ENCODE data around the gene ARSB. TPM values are rescaled to one million over a fixed set of nuclear protein-coding genes. Genes with fewer than 3 reads are reported as not detected.

The ARSB gene
- total RNA-seq, 1 experiment from 2014 or later = 8.4 TPM

GRCh38 chr5:78756858-78757257 lies 228.3 kb downstream of the ARSB start:
- peaks cover 39% of the 10 kb centered on the region for H3K4me1 ChIP-seq (replicated peaks; ENCODE audit: insufficient read depth)
- intact Hi-C loops (cut with micrococcal nuclease; ENCODE audit: unreplicated experiment) = no loop called here
- H3K4me2 ChIP-seq = no peak overlapping the region

GRCh38 chr5:78755822-78756429 lies 229.2 kb downstream of the ARSB start:
- DNase-seq = peak in 1 of 2 experiments; percentile 81
- intact Hi-C loops (cut with micrococcal nuclease; ENCODE audit: unreplicated experiment) = no loop called here
- CTCF ChIA-PET = no interaction called here
- Histone ChIP-seq H3K9me2 (ENCODE audit: insufficient read depth) (no peaks in the 10 kb centered on the region), H2AFZ (no peak overlapping the region), H3K4me3 (no peak overlapping the region), H3K27me3 (ENCODE audit: insufficient read depth, low read depth) (no peaks in the 10 kb centered on the region), H3K27ac (peak overlapping the region; percentile 46), H3K36me3 (ENCODE audit: low read depth) (no peaks in the 10 kb centered on the region), H3K9me3 (ENCODE audit: insufficient read depth, low read depth) (no peaks in the 10 kb centered on the region; the same call in 1 of the 2 replicates), H4K20me1 (ENCODE audit: insufficient read depth) (no peaks in the 10 kb centered on the region), H3F3A (ENCODE audit: insufficient read depth, low read depth) (peaks cover 17% of the 10 kb centered on the region; the same call in 1 of the 2 replicates), H3K4me1 (replicated peaks; ENCODE audit: insufficient read depth) (peaks cover 39% of the 10 kb centered on the region), H3K4me2 (peak overlapping the region; percentile 45; the same call in 1 of the 2 replicates), H3K79me2 (ENCODE audit: low read depth) (no peaks in the 10 kb centered on the region)
- TF ChIP-seq CTCF (conservative IDR thresholded peaks at IDR 0.05) (no peak), EZH2 (IDR thresholded peaks at IDR 0.05; ENCODE audit: low read depth) (no peak)
- POLR2A ChIA-PET (ENCODE audit: unreplicated experiment) = interaction anchor here (0.7 kb wide), 1 partner anchor 708 kb away, joined by 4 read pairs; no protein-coding TSS in a partner anchor
- no TSS peak for BruUV-seq (replicated peaks)

More at GRCh38 chr5:78756858-78757257, 228.3 kb downstream of the ARSB start:
- Histone ChIP-seq H3K27ac (no peak overlapping the region), H3K79me2 (ENCODE audit: low read depth) (no peaks in the 10 kb centered on the region), H2AFZ (no peak overlapping the region), H3K36me3 (ENCODE audit: low read depth) (no peaks in the 10 kb centered on the region), H4K20me1 (ENCODE audit: insufficient read depth) (no peaks in the 10 kb centered on the region), H3F3A (ENCODE audit: insufficient read depth, low read depth) (peaks cover 17% of the 10 kb centered on the region; the same call in 1 of the 2 replicates), H3K4me3 (no peak overlapping the region), H3K27me3 (ENCODE audit: insufficient read depth, low read depth) (no peaks in the 10 kb centered on the region), H3K9me2 (ENCODE audit: insufficient read depth) (no peaks in the 10 kb centered on the region), H3K9me3 (ENCODE audit: insufficient read depth, low read depth) (no peaks in the 10 kb centered on the region; the same call in 1 of the 2 replicates)
- POLR2A ChIA-PET (ENCODE audit: unreplicated experiment) = no interaction called here
- TF ChIP-seq CTCF (conservative IDR thresholded peaks at IDR 0.05) (no peak), EZH2 (IDR thresholded peaks at IDR 0.05; ENCODE audit: low read depth) (no peak)
- DNase-seq = no peak
- no TSS peak for BruUV-seq (replicated peaks)
- CTCF ChIA-PET = no interaction called here

GRCh38 chr5:78754655-78755054 lies 230.5 kb downstream of the ARSB start:
- H3K4me1 ChIP-seq (replicated peaks; ENCODE audit: insufficient read depth) = peaks cover 39% of the 10 kb centered on the region
- H3K36me3 ChIP-seq (ENCODE audit: low read depth) = no peaks in the 10 kb centered on the region
- no peaks in the 10 kb centered on the region for H3K9me2 ChIP-seq (ENCODE audit: insufficient read depth)
- BruUV-seq (replicated peaks) = no TSS peak
- TF ChIP-seq CTCF (conservative IDR thresholded peaks at IDR 0.05) (no peak), EZH2 (IDR thresholded peaks at IDR 0.05; ENCODE audit: low read depth) (no peak)
- H3K4me2 ChIP-seq = no peak overlapping the region
- intact Hi-C loops (cut with micrococcal nuclease; ENCODE audit: unreplicated experiment) = no loop called here
- POLR2A ChIA-PET (ENCODE audit: unreplicated experiment) = no interaction called here
- H3K79me2 ChIP-seq (ENCODE audit: low read depth) = no peaks in the 10 kb centered on the region
- no peak for DNase-seq
- CTCF ChIA-PET = no interaction called here
- H3K4me3 ChIP-seq = no peak overlapping the region
- no peaks in the 10 kb centered on the region for H3K27me3 ChIP-seq (ENCODE audit: insufficient read depth, low read depth)
- H4K20me1 ChIP-seq (ENCODE audit: insufficient read depth) = no peaks in the 10 kb centered on the region
- no peak overlapping the region for H2AFZ ChIP-seq
- H3K27ac ChIP-seq = no peak overlapping the region
- no peaks in the 10 kb centered on the region; the same call in 1 of the 2 replicates for H3K9me3 ChIP-seq (ENCODE audit: insufficient read depth, low read depth)
- peaks cover 17% of the 10 kb centered on the region; the same call in 1 of the 2 replicates for H3F3A ChIP-seq (ENCODE audit: insufficient read depth, low read depth)

All from PC-9 (cell line).